ENCODE measurements around the gene SLC48A1.

SLC48A1 gene

DNA sequence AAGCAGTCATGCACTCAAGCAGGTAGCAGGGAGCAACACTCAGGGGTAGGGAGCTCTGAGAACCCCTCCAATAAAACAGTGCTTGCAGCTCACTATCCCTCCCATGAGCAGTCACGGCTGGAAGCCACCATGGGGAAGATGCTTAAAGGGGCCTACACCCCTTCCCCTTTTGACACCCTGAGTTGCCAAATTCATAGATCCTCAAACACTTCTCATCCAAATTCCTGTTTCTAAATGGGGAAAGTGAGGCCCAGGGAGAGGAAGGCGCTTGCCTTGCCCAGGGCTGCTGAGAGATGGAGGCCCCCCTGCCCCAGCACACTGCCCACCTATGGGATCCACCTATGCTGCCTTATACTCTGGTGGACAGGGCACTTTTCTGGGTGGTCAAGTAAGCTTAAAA, 40.5 kb upstream of the SLC48A1 start:
- TF ChIP-seq CTCF (IDR thresholded peaks at IDR 0.05; ENCODE audit: control insufficient read depth, insufficient read depth, low read depth, low read length, missing control alignments) = no peak
- H3K4me3 ChIP-seq (ENCODE audit: control insufficient read depth, low read depth, low read length) = no peak overlapping the region
- no peak for DNase-seq (ENCODE audit: low read depth)

- DNase-seq (ENCODE audit: low read depth) = no peak
- no peak overlapping the region for H3K4me3 ChIP-seq (ENCODE audit: control insufficient read depth, low read depth, low read length)
- TF ChIP-seq CTCF (IDR thresholded peaks at IDR 0.05; ENCODE audit: control insufficient read depth, insufficient read depth, low read depth, low read length, missing control alignments) = no peak
Observed at GRCh38 chr12:47733142-47733541, 39.9 kb upstream of the SLC48A1 start.

DNA sequence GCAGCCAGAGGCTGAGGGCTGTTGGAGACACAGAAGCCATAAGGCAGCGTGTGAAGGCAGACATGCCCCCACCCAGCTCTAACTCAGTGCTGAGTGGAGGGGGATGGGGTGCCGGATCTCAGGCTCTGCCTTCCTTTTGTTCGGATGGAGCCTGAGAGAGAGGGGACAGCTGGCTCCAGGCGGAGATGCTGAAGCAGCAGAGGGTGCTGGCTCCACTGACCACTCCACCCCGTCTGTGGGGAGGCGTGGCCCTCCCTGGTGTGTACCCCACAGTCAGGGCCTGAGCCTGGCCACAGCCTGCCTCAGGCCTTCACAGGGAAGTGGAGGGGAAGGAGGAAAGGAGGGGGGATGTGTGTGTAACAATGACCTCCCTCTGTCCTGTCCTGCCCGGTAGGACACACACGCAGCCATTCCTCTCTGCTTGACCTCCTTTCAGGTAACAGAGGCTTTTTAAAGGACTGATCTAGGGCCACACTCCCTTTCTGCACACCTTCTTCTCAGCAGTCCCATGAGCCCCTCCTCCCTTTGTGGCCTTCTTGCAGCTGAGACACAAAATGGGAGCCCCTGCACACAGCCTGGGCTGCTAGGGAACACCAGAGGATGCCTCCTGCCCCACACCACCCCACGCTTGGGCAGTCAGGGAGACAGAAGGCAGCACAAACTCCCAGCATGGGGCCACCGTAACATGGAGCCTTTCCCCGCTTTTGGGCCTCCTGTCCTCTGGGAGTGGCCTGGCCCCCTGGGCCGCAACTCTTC, 38.1 kb upstream of the SLC48A1 start:
- no peak overlapping the region for H3K4me3 ChIP-seq (ENCODE audit: control insufficient read depth, low read depth, low read length)
- no peak for DNase-seq (ENCODE audit: low read depth)
- TF ChIP-seq CTCF (IDR thresholded peaks at IDR 0.05; ENCODE audit: control insufficient read depth, insufficient read depth, low read depth, low read length, missing control alignments) = no peak

- no peak for TF ChIP-seq CTCF (IDR thresholded peaks at IDR 0.05; ENCODE audit: control insufficient read depth, insufficient read depth, low read depth, low read length, missing control alignments)
- no peak for DNase-seq (ENCODE audit: low read depth)
- H3K4me3 ChIP-seq (ENCODE audit: control insufficient read depth, low read depth, low read length) = no peak overlapping the region
Observed at GRCh38 chr12:47735649-47736048, 37.4 kb upstream of the SLC48A1 start.

GRCh38 chr12:47736216-47736615, 36.8 kb upstream of the SLC48A1 start:
- no peak overlapping the region for H3K4me3 ChIP-seq (ENCODE audit: control insufficient read depth, low read depth, low read length)
- no peak for DNase-seq (ENCODE audit: low read depth)
- TF ChIP-seq CTCF (IDR thresholded peaks at IDR 0.05; ENCODE audit: control insufficient read depth, insufficient read depth, low read depth, low read length, missing control alignments) = no peak

DNA sequence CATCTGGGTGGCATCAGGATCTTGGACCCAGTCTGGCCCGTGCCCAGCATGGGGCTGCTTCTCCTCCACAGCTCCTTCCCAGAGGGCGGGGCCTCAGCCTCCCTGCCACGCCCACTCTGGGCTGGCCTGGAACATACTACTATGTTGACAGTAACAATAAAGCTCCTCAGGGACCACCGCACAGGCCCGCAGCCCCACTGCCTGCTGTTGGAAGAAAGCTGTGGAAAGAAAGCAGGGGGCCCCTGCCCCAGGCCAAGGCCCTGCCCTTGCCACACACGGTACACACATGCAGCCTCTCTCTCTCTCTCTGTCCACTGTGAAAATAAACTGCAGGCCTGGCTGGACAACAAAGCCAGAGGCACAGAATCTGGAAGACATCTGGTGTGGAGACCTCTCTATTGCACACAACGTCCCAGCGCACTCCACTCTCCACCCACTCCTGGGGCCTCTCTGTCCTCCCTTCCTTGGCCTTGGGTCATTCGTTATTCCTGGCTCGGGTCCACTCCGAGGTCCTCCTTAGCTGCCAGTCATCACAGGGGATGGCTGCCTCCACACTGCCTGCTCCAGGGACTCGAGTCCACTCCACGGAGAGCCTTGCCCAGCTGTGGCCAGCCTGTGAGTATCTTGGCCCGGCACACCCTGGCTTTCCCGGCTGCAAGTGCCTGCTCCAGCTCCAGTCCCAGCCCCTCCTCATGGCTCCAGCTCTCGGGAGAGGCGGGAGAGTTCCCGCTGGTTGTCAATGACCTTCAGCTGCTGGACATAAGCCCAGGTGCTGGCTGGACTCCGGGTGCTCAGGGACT, 36.0 kb upstream of the SLC48A1 start:
- TF ChIP-seq CTCF (IDR thresholded peaks at IDR 0.05; ENCODE audit: control insufficient read depth, insufficient read depth, low read depth, low read length, missing control alignments) = no peak
- no peak overlapping the region for H3K4me3 ChIP-seq (ENCODE audit: control insufficient read depth, low read depth, low read length)
- no peak for DNase-seq (ENCODE audit: low read depth)
